H9 (cell line): ENCODE data around the gene EGLN1. TPM values are rescaled to one million over a fixed set of nuclear protein-coding genes. Genes with fewer than 3 reads are reported as not detected.

Source experiments
- DNase-seq: peaks from one replicate; pipeline ENCODE4 v3.0.0-alpha.2; 2017
- H2AFZ ChIP-seq: one replicate; pipeline ENCODE4 v1.6.1; 2013; ENCODE audit warnings: mild to moderate bottlenecking, low read length, control low read depth, moderate library complexity
- H2AK5ac ChIP-seq: 2 replicates; pipeline ENCODE4 v1.6.1; 2013; ENCODE audit warnings: low read length, control low read depth, mixed read lengths; ENCODE audit not compliant: insufficient read length
- H2BK120ac ChIP-seq: one replicate; pipeline ENCODE4 v1.6.1; 2013; ENCODE audit warnings: low read depth, mild to moderate bottlenecking, low read length, control low read depth, inconsistent platforms; ENCODE audit not compliant: poor library complexity, severe bottlenecking
- H2BK12ac ChIP-seq: 2 replicates; pipeline ENCODE4 v1.6.1; 2013; ENCODE audit warnings: low read length, control low read depth, mixed read lengths, low read depth; ENCODE audit not compliant: insufficient read length
- H2BK15ac ChIP-seq: 2 replicates; pipeline ENCODE4 v1.6.1; 2013; ENCODE audit warnings: low read depth, low read length, control low read depth
- H2BK20ac ChIP-seq: one replicate; pipeline ENCODE4 v1.6.1; 2013; ENCODE audit warnings: low read depth, mild to moderate bottlenecking, low read length, control low read depth, inconsistent platforms; ENCODE audit not compliant: poor library complexity, severe bottlenecking
- H2BK5ac ChIP-seq: 2 replicates; pipeline ENCODE4 v1.6.1; 2013; ENCODE audit warnings: low read length, control low read depth, mixed read lengths; ENCODE audit not compliant: insufficient read length
- H3K14ac ChIP-seq: 2 replicates; pipeline ENCODE4 v1.6.1; 2013; ENCODE audit warnings: low read length, control low read depth; ENCODE audit not compliant: insufficient read depth
- H3K18ac ChIP-seq: 2 replicates; pipeline ENCODE4 v1.6.1; 2013; ENCODE audit warnings: low read depth, mild to moderate bottlenecking, mixed read lengths, low read length, control low read depth; ENCODE audit not compliant: insufficient read length
- H3K23ac ChIP-seq: 2 replicates; pipeline ENCODE4 v1.6.1; 2013; ENCODE audit warnings: low read length, control low read depth, mixed read lengths, low read depth; ENCODE audit not compliant: insufficient read length
- H3K23me2 ChIP-seq: 2 replicates; pipeline ENCODE4 v1.6.1; 2013; ENCODE audit warnings: low read depth, mild to moderate bottlenecking, mixed read lengths, low read length, control low read depth; ENCODE audit not compliant: insufficient read length, poor library complexity, severe bottlenecking
- H3K27ac ChIP-seq: 2 replicates; pipeline ENCODE4 v1.5.1; 2013; ENCODE audit warnings: low read length, control low read depth, mixed read lengths, low read depth; ENCODE audit not compliant: insufficient read length
- H3K27me3 ChIP-seq: 2 replicates; pipeline ENCODE4 v1.6.1; 2013; ENCODE audit warnings: low read length, control low read depth, inconsistent platforms; ENCODE audit not compliant: insufficient read depth
- H3K4ac ChIP-seq: 2 replicates; pipeline ENCODE4 v1.6.1; 2013; ENCODE audit warnings: low read depth, mild to moderate bottlenecking, control low read depth, inconsistent platforms, low read length, moderate library complexity
- H3K4me1 ChIP-seq: 2 replicates; pipeline ENCODE4 v1.6.1; 2013; ENCODE audit warnings: low read length, control low read depth, inconsistent platforms; ENCODE audit not compliant: insufficient read depth
- H3K4me2 ChIP-seq: 2 replicates; pipeline ENCODE4 v1.6.1; 2013; ENCODE audit warnings: low read length, control low read depth, mixed read lengths; ENCODE audit not compliant: insufficient read length, insufficient read depth
- H3K56ac ChIP-seq: 2 replicates; pipeline ENCODE4 v1.6.1; 2013; ENCODE audit warnings: low read depth, mild to moderate bottlenecking, mixed read lengths, low read length, control low read depth; ENCODE audit not compliant: insufficient read length
- H3K79me1 ChIP-seq: 2 replicates; pipeline ENCODE4 v1.6.1; 2013; ENCODE audit warnings: low read depth, mild to moderate bottlenecking, moderate library complexity, low read length, control low read depth, inconsistent platforms; ENCODE audit not compliant: insufficient read depth, poor library complexity, severe bottlenecking
- H3K79me2 ChIP-seq: 2 replicates; pipeline ENCODE4 v1.6.1; 2013; ENCODE audit warnings: low read length, control low read depth, inconsistent platforms; ENCODE audit not compliant: insufficient read depth
- H3K9ac ChIP-seq: 2 replicates; pipeline ENCODE4 v1.6.1; 2013; ENCODE audit warnings: low read length, control low read depth, mixed read lengths; ENCODE audit not compliant: insufficient read length; ENCODE audit errors: extremely low read depth
- H3K9me3 ChIP-seq: one replicate; pipeline ENCODE4 v1.6.1; 2013; ENCODE audit warnings: low read depth, low read length, inconsistent platforms; ENCODE audit not compliant: control insufficient read depth
- H3T11ph ChIP-seq: one replicate; pipeline ENCODE4 v1.6.1; 2013; ENCODE audit warnings: mild to moderate bottlenecking, low read length, control low read depth, inconsistent platforms
- H4K20me1 ChIP-seq: one replicate; pipeline ENCODE4 v1.6.1; 2013; ENCODE audit not compliant: control insufficient read depth, insufficient read length, insufficient read depth
- H4K5ac ChIP-seq: 2 replicates; pipeline ENCODE4 v1.6.1; 2013; ENCODE audit warnings: low read depth, mild to moderate bottlenecking, mixed read lengths, low read length, control low read depth; ENCODE audit not compliant: insufficient read length
- H4K8ac ChIP-seq: replicated peaks from 2 replicates; pipeline ENCODE4 v1.6.1; 2013; ENCODE audit warnings: low read length, control low read depth, mixed read lengths, low read depth; ENCODE audit not compliant: insufficient read length
- H4K91ac ChIP-seq: 2 replicates; pipeline ENCODE4 v1.6.1; 2013; ENCODE audit warnings: low read depth, mild to moderate bottlenecking, moderate library complexity, mixed read lengths, low read length, control low read depth; ENCODE audit not compliant: insufficient read length
- H3K27ac Mint-ChIP-seq, 3 experiments: 2 replicates in 2 of 3; 3 replicates in 1 of 3; pipeline ENCODE4 v1.8.0; 2020 to 2021; ENCODE audit warnings: mixed read lengths in 3 of 3, mild to moderate bottlenecking in 1 of 3, moderate library complexity in 1 of 3
- H3K27me3 Mint-ChIP-seq: 2 replicates; pipeline ENCODE4 v1.8.0; 2021; ENCODE audit warnings: low read depth, mild to moderate bottlenecking, moderate library complexity, mixed read lengths
- H3K36me3 Mint-ChIP-seq, 3 experiments: 2 replicates in 2 of 3; 3 replicates in 1 of 3; pipeline ENCODE4 v1.8.0; 2020 to 2021; ENCODE audit warnings: low read depth in 3 of 3, mixed read lengths in 3 of 3; ENCODE audit not compliant: insufficient read depth in 1 of 3
- H3K4me1 Mint-ChIP-seq, 2 experiments: 2 replicates each; pipeline ENCODE4 v1.8.0; 2020; ENCODE audit warnings: mixed read lengths in 2 of 2
- H3K4me3 Mint-ChIP-seq, 2 experiments: 2 replicates in 1 of 2; 3 replicates in 1 of 2; pipeline ENCODE4 v1.8.0; 2020 to 2021; ENCODE audit warnings: mild to moderate bottlenecking in 2 of 2, mixed read lengths in 2 of 2, moderate library complexity in 1 of 2
- H3K9me3 Mint-ChIP-seq, 2 experiments: 2 replicates in 1 of 2; 3 replicates in 1 of 2; pipeline ENCODE4 v1.8.0; 2020; ENCODE audit warnings: mild to moderate bottlenecking in 2 of 2, mixed read lengths in 2 of 2, moderate library complexity in 1 of 2
- WGBS: extraction: QIAGEN DNeasy Blood & Tissue Kit; methylation state at CpG from one replicate; pipeline ENCODE4 v1.1.7; 2013; ENCODE audit warnings: missing lambda C conversion rate, low lambda C conversion rate, mixed read lengths; ENCODE audit not compliant: insufficient read length; ENCODE audit errors: extremely low coverage; 5-methylcytosine and 5-hydroxymethylcytosine counted together
- total RNA-seq: library from RNA; stranded (reverse); gene quantifications from 2 replicates; pipeline ENCODE4 v1.2.1, GENCODE V29; 2021
- TF ChIP-seq, protein P1 (sequence below): fragments of 200-600 bp; sonication (generic); conservative IDR thresholded peaks from 3 replicates; pipeline ENCODE4 v1.8.0; 2021; ENCODE audit warnings: antibody characterized with exemption, mild to moderate bottlenecking

EGLN1 gene
- total RNA-seq, 1 experiment from 2014 or later, result 8.4 TPM

DNA sequence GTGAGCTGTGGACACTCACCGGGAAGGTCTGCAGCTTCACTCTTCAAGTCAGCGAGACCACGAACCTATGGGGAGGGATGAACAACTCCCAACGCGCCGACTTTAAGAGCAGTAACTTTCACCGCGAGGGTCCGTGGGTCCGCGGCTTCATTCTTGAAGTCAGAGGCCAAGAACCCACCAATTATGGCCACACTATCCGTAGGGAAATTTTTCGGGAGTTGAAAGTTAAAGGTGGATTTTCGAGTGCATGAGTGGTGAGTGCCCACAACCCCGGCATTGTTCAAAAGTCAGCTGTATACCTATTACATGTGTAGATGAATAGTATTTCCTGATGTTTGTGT is 104.1 kb downstream of the EGLN1 start:
- H3K9me3 ChIP-seq, result no peaks in the 10 kb centered on the region
- H3K56ac ChIP-seq, result no peak overlapping the region
- WGBS, result no CpG with 5 or more reads among the region's 15 CpGs
- Mint-ChIP-seq H3K27me3 (peaks cover 9% of the 10 kb centered on the region), H3K4me3 (no peak overlapping the region; a peak in 1 of 5 replicates), H3K4me1 (no peaks in the 10 kb centered on the region), H3K9me3 (no peaks in the 10 kb centered on the region), H3K27ac (no peak overlapping the region), H3K36me3 (no peaks in the 10 kb centered on the region)
- H2AK5ac ChIP-seq, result no peak overlapping the region
- no peak overlapping the region for H3K4me2 ChIP-seq
- H3K23me2 ChIP-seq, result no peaks in the 10 kb centered on the region
- H3K79me2 ChIP-seq, result no peaks in the 10 kb centered on the region
- no peaks in the 10 kb centered on the region for H3K27me3 ChIP-seq
- no peaks in the 10 kb centered on the region for H4K20me1 ChIP-seq
- no peak overlapping the region for H4K5ac ChIP-seq
- H3K9ac ChIP-seq, result no peak overlapping the region
- no peak overlapping the region for H3K18ac ChIP-seq
- no peak overlapping the region for H2BK20ac ChIP-seq
- H2BK5ac ChIP-seq, result no peak overlapping the region
- no peaks in the 10 kb centered on the region for H3K79me1 ChIP-seq
- no peak overlapping the region for H3K14ac ChIP-seq
- no peak overlapping the region for H4K8ac ChIP-seq
- no peaks in the 10 kb centered on the region for H3K4me1 ChIP-seq
- TF ChIP-seq, protein P1, sequence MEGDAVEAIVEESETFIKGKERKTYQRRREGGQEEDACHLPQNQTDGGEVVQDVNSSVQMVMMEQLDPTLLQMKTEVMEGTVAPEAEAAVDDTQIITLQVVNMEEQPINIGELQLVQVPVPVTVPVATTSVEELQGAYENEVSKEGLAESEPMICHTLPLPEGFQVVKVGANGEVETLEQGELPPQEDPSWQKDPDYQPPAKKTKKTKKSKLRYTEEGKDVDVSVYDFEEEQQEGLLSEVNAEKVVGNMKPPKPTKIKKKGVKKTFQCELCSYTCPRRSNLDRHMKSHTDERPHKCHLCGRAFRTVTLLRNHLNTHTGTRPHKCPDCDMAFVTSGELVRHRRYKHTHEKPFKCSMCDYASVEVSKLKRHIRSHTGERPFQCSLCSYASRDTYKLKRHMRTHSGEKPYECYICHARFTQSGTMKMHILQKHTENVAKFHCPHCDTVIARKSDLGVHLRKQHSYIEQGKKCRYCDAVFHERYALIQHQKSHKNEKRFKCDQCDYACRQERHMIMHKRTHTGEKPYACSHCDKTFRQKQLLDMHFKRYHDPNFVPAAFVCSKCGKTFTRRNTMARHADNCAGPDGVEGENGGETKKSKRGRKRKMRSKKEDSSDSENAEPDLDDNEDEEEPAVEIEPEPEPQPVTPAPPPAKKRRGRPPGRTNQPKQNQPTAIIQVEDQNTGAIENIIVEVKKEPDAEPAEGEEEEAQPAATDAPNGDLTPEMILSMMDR, result no peak
- H2BK120ac ChIP-seq, result no peak overlapping the region
- no peak overlapping the region for H2BK12ac ChIP-seq
- no peak overlapping the region for H2AFZ ChIP-seq
- H3T11ph ChIP-seq, result no peak overlapping the region
- no peak overlapping the region for H3K4ac ChIP-seq
- H4K91ac ChIP-seq, result no peak overlapping the region
- no peak overlapping the region for H3K23ac ChIP-seq
- H2BK15ac ChIP-seq, result no peak overlapping the region
- peak; percentile 17 for DNase-seq
- H3K27ac ChIP-seq, result no peak overlapping the region
